IPS DF 6.9 (cell line): Measurements from ENCODE around the gene SPECC1.
"Not testable (repeated sequence)": the region's sequence is repeated elsewhere in the genome, so short reads cannot be mapped to it uniquely, and the experiment has no call there.

ENCODE experiments used
- DNase-seq: peaks from one replicate; pipeline ENCODE4 v3.0.0-alpha.2; 2013; ENCODE audit warnings: low read depth, low spot score
- H3K27ac ChIP-seq: one replicate; pipeline ENCODE4 v1.5.1; 2013; ENCODE audit warnings: low read length, control low read depth
- H3K27me3 ChIP-seq: 2 replicates; pipeline ENCODE4 v1.6.1; 2013; ENCODE audit warnings: mild to moderate bottlenecking, low read length; ENCODE audit not compliant: control insufficient read depth, insufficient read depth
- H3K36me3 ChIP-seq: 2 replicates; pipeline ENCODE4 v1.6.1; 2013; ENCODE audit warnings: low read length; ENCODE audit not compliant: control insufficient read depth, insufficient read depth
- H3K4me1 ChIP-seq: 2 replicates; pipeline ENCODE4 v1.6.1; 2013; ENCODE audit warnings: low read length; ENCODE audit not compliant: control insufficient read depth, insufficient read depth
- H3K4me3 ChIP-seq: 2 replicates; pipeline ENCODE4 v1.5.1; 2013; ENCODE audit warnings: mild to moderate bottlenecking, low read length
- H3K9me3 ChIP-seq: 2 replicates; pipeline ENCODE4 v1.6.1; 2013; ENCODE audit warnings: low read length, inconsistent platforms; ENCODE audit not compliant: control insufficient read depth, insufficient read depth
- WGBS: extraction: QIAGEN DNeasy Blood & Tissue Kit; methylation state at CpG from one replicate; pipeline ENCODE4 v1.1.7; 2013; ENCODE audit warnings: mixed read lengths, missing lambda C conversion rate; ENCODE audit not compliant: insufficient read length, insufficient coverage; 5-methylcytosine and 5-hydroxymethylcytosine counted together

The SPECC1 gene

GRCh38 chr17:20009302-20010098, at the start of gene SPECC1:
Gene SPECC1, plus strand, starts transcription at chr17:20009359. Its CDS starts 87,293 bp downstream, at chr17:20096652.
- Histone ChIP-seq H3K27me3 (no peaks in the 10 kb centered on the region), H3K4me1 (0 out of 2 replicates have a peak, but pooled peaks cover 1% of the 10 kb centered on the region), H3K9me3 (no peaks in the 10 kb centered on the region), H3K36me3 (no peaks in the 10 kb centered on the region), H3K4me3 (peak within 1 kb of the TSS; percentile 72; the same call in 1 of the 2 replicates), H3K27ac (no peak within 1 kb of the TSS)
- DNase-seq = no peak
- no CpG with 5 or more reads among the region's 96 CpGs for WGBS

- H3K27ac ChIP-seq, H3K4me3 ChIP-seq, H3K4me1 ChIP-seq, H3K27me3 ChIP-seq, DNase-seq, H3K9me3 ChIP-seq, H3K36me3 ChIP-seq: not testable (repeated sequence)
- WGBS = no CpG with 5 or more reads among the region's 2 CpGs
Measured at GRCh38 chr17:19962954-19963353, 46.2 kb upstream of the SPECC1 start.

GRCh38 chr17:19973156-19973555, 36.0 kb upstream of the SPECC1 start:
- Histone ChIP-seq H3K4me1 (no peaks in the 10 kb centered on the region; the same call in 1 of the 2 replicates), H3K9me3 (no peaks in the 10 kb centered on the region), H3K27me3 (no peaks in the 10 kb centered on the region), H3K27ac (no peak overlapping the region), H3K4me3 (no peak overlapping the region), H3K36me3 (no peaks in the 10 kb centered on the region; the same call in 1 of the 2 replicates)
- no CpG with 5 or more reads among the region's 2 CpGs for WGBS
- no peak for DNase-seq

- Histone ChIP-seq H3K36me3 (no peaks in the 10 kb centered on the region), H3K4me1 (no peaks in the 10 kb centered on the region; the same call in 1 of the 2 replicates), H3K27ac (no peak overlapping the region), H3K4me3 (no peak overlapping the region), H3K27me3 (no peaks in the 10 kb centered on the region), H3K9me3 (no peaks in the 10 kb centered on the region)
- no CpG with 5 or more reads among the region's 3 CpGs for WGBS
- DNase-seq = no peak
Measured at GRCh38 chr17:19975601-19976000, 33.6 kb upstream of the SPECC1 start.

- H3K9me3 ChIP-seq = no peaks in the 10 kb centered on the region
- H3K4me3 ChIP-seq = peak within 1 kb of the TSS; percentile 68
- no peak for DNase-seq
- no peaks in the 10 kb centered on the region; the same call in 1 of the 2 replicates for H3K4me1 ChIP-seq
- H3K36me3 ChIP-seq = no peaks in the 10 kb centered on the region
- H3K27me3 ChIP-seq = no peaks in the 10 kb centered on the region
- H3K27ac ChIP-seq = no peak within 1 kb of the TSS
- no CpG with 5 or more reads among the region's 75 CpGs for WGBS
Measured at GRCh38 chr17:19977293-19978208, 31.6 kb upstream of the SPECC1 start, which contains the start of gene AKAP10. Gene AKAP10, minus strand, starts transcription at chr17:19977828. Its CDS starts 149 bp downstream, at chr17:19977679.

- no CpG with 5 or more reads among the region's 22 CpGs for WGBS
- DNase-seq = no peak
- Histone ChIP-seq H3K27me3 (no peaks in the 10 kb centered on the region), H3K4me3 (peak overlapping the region; percentile 68; the same call in 1 of the 2 replicates), H3K9me3 (no peaks in the 10 kb centered on the region), H3K36me3 (no peaks in the 10 kb centered on the region), H3K27ac (no peak overlapping the region), H3K4me1 (no peaks in the 10 kb centered on the region; the same call in 1 of the 2 replicates)
Measured at GRCh38 chr17:19978209-19978802, 30.9 kb upstream of the SPECC1 start.

- Histone ChIP-seq H3K4me3 (no peak overlapping the region), H3K4me1 (no peaks in the 10 kb centered on the region; the same call in 1 of the 2 replicates), H3K36me3 (no peaks in the 10 kb centered on the region), H3K27me3 (no peaks in the 10 kb centered on the region), H3K27ac (no peak overlapping the region), H3K9me3 (no peaks in the 10 kb centered on the region)
- WGBS = no CpG with 5 or more reads among the region's 13 CpGs
- no peak for DNase-seq
Measured at GRCh38 chr17:19978805-19979211, 30.4 kb upstream of the SPECC1 start.

GRCh38 chr17:19979917-19980770, 29.0 kb upstream of the SPECC1 start:
- Histone ChIP-seq H3K4me1 (no peaks in the 10 kb centered on the region; the same call in 1 of the 2 replicates), H3K36me3 (no peaks in the 10 kb centered on the region), H3K27ac (no peak overlapping the region), H3K4me3 (no peak overlapping the region), H3K9me3 (no peaks in the 10 kb centered on the region), H3K27me3 (no peaks in the 10 kb centered on the region)
- WGBS = 100% methylated on average over 2 of the region's 43 CpGs
- DNase-seq = no peak

GRCh38 chr17:19986941-19987861, 22.0 kb upstream of the SPECC1 start:
- Histone ChIP-seq H3K4me1 (peaks cover 2% of the 10 kb centered on the region; the same call in 1 of the 2 replicates), H3K27ac (no peak overlapping the region), H3K9me3 (no peaks in the 10 kb centered on the region), H3K27me3 (no peaks in the 10 kb centered on the region), H3K4me3 (no peak overlapping the region), H3K36me3 (no peaks in the 10 kb centered on the region)
- no CpG with 5 or more reads among the region's 13 CpGs for WGBS
- DNase-seq = no peak
